K562 (cell line): ENCODE measurements around the gene PLXNA3.

Source experiments
- GTF2E2 ChIP-seq: fragments of 200-800 bp; sonication (Bioruptor generic); IDR thresholded peaks from 2 replicates; pipeline ENCODE4 v1.6.1; 2016; ENCODE audit warnings: missing genetic modification characterization, missing compliant biosample characterization
- HCFC1 ChIP-seq: IDR thresholded peaks from 2 replicates; pipeline ENCODE4 v1.6.1; 2012; ENCODE audit warnings: low read depth, low read length, improper control_type of control experiment
- JUND ChIP-seq, 2 experiments: IDR thresholded peaks; 2 replicates in 1 of 2; 3 replicates in 1 of 2; pipeline ENCODE4 v1.6.1; 2011; ENCODE audit warnings: borderline replicate concordance in 2 of 2, low read depth in 2 of 2, low read length in 2 of 2, improper control_type of control experiment in 1 of 2, missing biosample characterization in 1 of 2, missing genetic modification characterization in 1 of 2, missing genetic modification reagents in 1 of 2
- MAFK ChIP-seq: IDR thresholded peaks from 2 replicates; pipeline ENCODE4 v1.6.1; 2011; ENCODE audit warnings: low read length, improper control_type of control experiment
- MXI1 ChIP-seq: IDR thresholded peaks from 2 replicates; pipeline ENCODE4 v1.6.1; 2011; ENCODE audit warnings: low read depth, mild to moderate bottlenecking, improper control_type of control experiment, low read length
- NFIC ChIP-seq: fragments of 450-650 bp; IDR thresholded peaks from 2 replicates; pipeline ENCODE4 v1.6.1; 2017; ENCODE audit warnings: mild to moderate bottlenecking, inconsistent platforms
- NFYB ChIP-seq: IDR thresholded peaks from 2 replicates; pipeline ENCODE4 v1.6.1; 2011; ENCODE audit warnings: mild to moderate bottlenecking, moderate library complexity; ENCODE audit not compliant: insufficient read length; ENCODE audit errors: extremely low read depth
- PATZ1 ChIP-seq: fragments of 250-450 bp; sonication (Bioruptor Pico); IDR thresholded peaks from 2 replicates; pipeline ENCODE4 v1.5.0; 2020; ENCODE audit warnings: mild to moderate bottlenecking, borderline replicate concordance
- POLR2A ChIP-seq: fragments of 450-650 bp; conservative IDR thresholded peaks from 2 replicates; pipeline ENCODE4 v1.6.1; 2016
- ZBTB1 ChIP-seq: sonication (generic); formaldehyde crosslinking; IDR thresholded peaks from 2 replicates; pipeline ENCODE4 v1.8.1; 2023; ENCODE audit warnings: missing genetic modification reagents, low read depth, mild to moderate bottlenecking, borderline replicate concordance

DNA sequence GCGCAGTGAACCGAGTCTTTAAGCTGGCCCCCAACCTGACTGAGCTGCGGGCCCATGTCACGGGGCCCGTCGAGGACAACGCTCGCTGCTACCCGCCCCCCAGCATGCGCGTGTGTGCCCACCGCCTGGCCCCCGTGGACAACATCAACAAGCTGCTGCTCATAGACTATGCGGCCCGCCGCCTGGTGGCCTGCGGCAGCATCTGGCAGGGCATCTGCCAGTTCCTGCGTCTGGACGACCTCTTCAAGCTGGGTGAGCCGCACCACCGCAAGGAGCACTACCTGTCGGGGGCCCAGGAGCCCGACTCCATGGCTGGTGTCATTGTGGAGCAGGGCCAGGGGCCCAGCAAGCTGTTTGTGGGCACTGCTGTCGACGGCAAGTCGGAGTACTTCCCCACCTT lies 2.2 kb downstream of the PLXNA3 start:
- TF ChIP-seq POLR2A (no peak), GTF2E2 (tag) (no peak), HCFC1 (no peak), NFIC (no peak), NFYB (no peak), PATZ1 (CRISPR knock-in tag) (no peak), ZBTB1 (CRISPR knock-in tag) (no peak), JUND (IDR thresholded peaks at IDR 0.05; ENCODE audit: borderline replicate concordance, low read depth, low read length) (no peak), JUND (tag; IDR thresholded peaks at IDR 0.05; ENCODE audit: borderline replicate concordance, low read depth, low read length) (no peak), MXI1 (no peak), MAFK (no peak)
